ENCODE results near the gene ARMC8. TPM values are rescaled to one million over a fixed set of nuclear protein-coding genes. Genes with fewer than 3 reads are reported as not detected.

Gene ARMC8
- total and polyA plus RNA-seq, 2 of the 8 experiments (the other 6 are each of a cell fraction or from before 2014, with no cell fraction given): 47.3 to 58.5 TPM

DNA sequence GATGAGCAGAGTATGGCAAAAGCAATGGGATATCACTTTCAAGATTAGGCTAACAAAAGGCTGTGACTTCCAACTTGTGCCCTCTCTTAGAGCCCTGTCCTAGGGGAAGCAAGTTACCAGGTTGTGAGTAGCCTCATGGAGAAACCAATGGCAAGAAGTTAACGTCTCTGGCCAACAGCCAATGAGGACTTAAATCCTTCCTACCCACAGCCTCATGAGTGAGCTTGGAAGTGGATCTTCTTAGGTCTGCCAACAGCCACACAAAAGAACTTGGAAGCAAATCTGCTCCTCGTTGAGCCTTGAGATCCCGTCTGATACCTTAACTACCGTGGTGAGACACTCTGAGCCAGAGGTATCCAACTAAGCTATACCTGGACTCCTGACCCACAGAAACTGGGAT lies 136.9 kb downstream of the ARMC8 start:
- H4K91ac ChIP-seq (replicated peaks; ENCODE audit: insufficient read length, low read length): no peak overlapping the region
- peaks cover 0 to 3% (median 0%) of the 10 kb centered on the region in 4 experiments; a peak in 2 of 7 replicates for H3K4me1 ChIP-seq (replicated peaks in 1 of 4; ENCODE audit: control insufficient read depth in 3 of 4, insufficient read depth in 4 of 4, low read length in 3 of 4)
- H4K8ac ChIP-seq (ENCODE audit: extremely low read depth, insufficient read depth, low read length): no peak overlapping the region
- H3K79me1 ChIP-seq (ENCODE audit: low read depth, low read length): no peaks in the 10 kb centered on the region
- H3K27ac ChIP-seq (ENCODE audit: low read depth, low read length): no peak overlapping the region
- H4K5ac ChIP-seq (ENCODE audit: insufficient read length, low read depth, low read length): no peak overlapping the region
- H2AK5ac ChIP-seq (ENCODE audit: low read depth, low read length): no peak overlapping the region
- ChIA-PET CTCF (ENCODE audit: partially characterized antibody) (interaction anchor here (0.7 to 1.4 kb wide), 4 partner anchors 9 to 102 kb away, joined by 3 to 5 read pairs (median 4); no protein-coding TSS in a partner anchor), POLR2A (ENCODE audit: partially characterized antibody) (no interaction called here)
- no peaks in the 10 kb centered on the region for H3K27me3 ChIP-seq (replicated peaks in 1 of 4; ENCODE audit: control insufficient read depth in 3 of 4, extremely low read depth in 1 of 4, insufficient read depth in 3 of 4, low read length in 3 of 4)
- H3K23me2 ChIP-seq (ENCODE audit: low read depth, low read length): no peaks in the 10 kb centered on the region; the same call in 1 of the 2 replicates
- no peaks in the 10 kb centered on the region for H4K20me1 ChIP-seq (replicated peaks in 1 of 2; ENCODE audit: control insufficient read depth in 1 of 2, insufficient read depth in 2 of 2, low read length in 2 of 2)
- H2BK20ac ChIP-seq (ENCODE audit: low read length): peak overlapping the region; percentile 23; the same call in 1 of the 2 replicates
- no peak overlapping the region for H3K4me2 ChIP-seq (ENCODE audit: insufficient read depth in 1 of 2, low read depth in 2 of 2, low read length in 2 of 2)
- no peak overlapping the region for H2BK12ac ChIP-seq (ENCODE audit: low read depth, low read length)
- no peak for DNase-seq (ENCODE audit: low read depth in 1 of 2, low spot score in 2 of 2)
- WGBS, 2 experiments (ENCODE audit: extremely low coverage in 1 of 2, insufficient coverage in 1 of 2, insufficient read length in 1 of 2, insufficient replicate concordance in 2 of 2, low coverage in 1 of 2, low lambda C conversion rate in 2 of 2, missing lambda C conversion rate in 1 of 2): 76% methylated on average over 4 of the region's 4 CpGs; no CpG with 5 or more reads in 1 of the 2 experiments
- H3K56ac ChIP-seq (replicated peaks; ENCODE audit: insufficient read length, low read depth, low read length): no peak overlapping the region
- H3K4ac ChIP-seq (replicated peaks; ENCODE audit: insufficient read length, low read depth, low read length): no peak overlapping the region
- no peak overlapping the region for H3K14ac ChIP-seq (ENCODE audit: insufficient read length)
- no peaks in the 10 kb centered on the region for H3K36me3 ChIP-seq (ENCODE audit: control insufficient read depth in 2 of 4, insufficient read depth in 4 of 4, low read length in 3 of 4)
- H2BK5ac ChIP-seq (ENCODE audit: low read depth, low read length): no peak overlapping the region
- H2AFZ ChIP-seq (ENCODE audit: low read length): no peak overlapping the region
- no peaks in the 10 kb centered on the region for H3K9me3 ChIP-seq (ENCODE audit: insufficient read depth in 2 of 2, low read depth in 1 of 2, low read length in 1 of 2)
- no peak for TF ChIP-seq KDM4A (IDR thresholded peaks at IDR 0.05; ENCODE audit: low read depth, low read length, severe bottlenecking)
- TF ChIP-seq, protein P1, sequence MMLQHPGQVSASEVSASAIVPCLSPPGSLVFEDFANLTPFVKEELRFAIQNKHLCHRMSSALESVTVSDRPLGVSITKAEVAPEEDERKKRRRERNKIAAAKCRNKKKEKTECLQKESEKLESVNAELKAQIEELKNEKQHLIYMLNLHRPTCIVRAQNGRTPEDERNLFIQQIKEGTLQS (IDR thresholded peaks at IDR 0.05; ENCODE audit: insufficient read depth, low read depth, low read length): no peak
- TF ChIP-seq CEBPB (IDR thresholded peaks at IDR 0.05; ENCODE audit: low read depth, low read length): no peak
- TF ChIP-seq, protein P2, sequence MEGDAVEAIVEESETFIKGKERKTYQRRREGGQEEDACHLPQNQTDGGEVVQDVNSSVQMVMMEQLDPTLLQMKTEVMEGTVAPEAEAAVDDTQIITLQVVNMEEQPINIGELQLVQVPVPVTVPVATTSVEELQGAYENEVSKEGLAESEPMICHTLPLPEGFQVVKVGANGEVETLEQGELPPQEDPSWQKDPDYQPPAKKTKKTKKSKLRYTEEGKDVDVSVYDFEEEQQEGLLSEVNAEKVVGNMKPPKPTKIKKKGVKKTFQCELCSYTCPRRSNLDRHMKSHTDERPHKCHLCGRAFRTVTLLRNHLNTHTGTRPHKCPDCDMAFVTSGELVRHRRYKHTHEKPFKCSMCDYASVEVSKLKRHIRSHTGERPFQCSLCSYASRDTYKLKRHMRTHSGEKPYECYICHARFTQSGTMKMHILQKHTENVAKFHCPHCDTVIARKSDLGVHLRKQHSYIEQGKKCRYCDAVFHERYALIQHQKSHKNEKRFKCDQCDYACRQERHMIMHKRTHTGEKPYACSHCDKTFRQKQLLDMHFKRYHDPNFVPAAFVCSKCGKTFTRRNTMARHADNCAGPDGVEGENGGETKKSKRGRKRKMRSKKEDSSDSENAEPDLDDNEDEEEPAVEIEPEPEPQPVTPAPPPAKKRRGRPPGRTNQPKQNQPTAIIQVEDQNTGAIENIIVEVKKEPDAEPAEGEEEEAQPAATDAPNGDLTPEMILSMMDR (IDR thresholded peaks at IDR 0.05; ENCODE audit: control extremely low read depth in 1 of 3, insufficient read depth in 1 of 3, low read depth in 1 of 3, low read length in 3 of 3): no peak
- no peak for TF ChIP-seq TEAD4 (IDR thresholded peaks at IDR 0.05; ENCODE audit: low read depth, low read length)
- TF ChIP-seq CHD1 (IDR thresholded peaks at IDR 0.05; ENCODE audit: low read depth, low read length): no peak
- no peak for TF ChIP-seq CTBP2 (IDR thresholded peaks at IDR 0.05; ENCODE audit: borderline replicate concordance, insufficient read depth, insufficient read length, low read length)
- no peak for TF ChIP-seq TAF1 (IDR thresholded peaks at IDR 0.05; ENCODE audit: low read depth, low read length)
- TF ChIP-seq SAP30 (IDR thresholded peaks at IDR 0.05; ENCODE audit: insufficient read depth, insufficient replicate concordance, low read length): no peak
- no peak for TF ChIP-seq ZNF274 (IDR thresholded peaks at IDR 0.05; ENCODE audit: borderline replicate concordance, extremely low read depth, low read length)
- no peak for TF ChIP-seq GTF2F1 (IDR thresholded peaks at IDR 0.05; ENCODE audit: borderline replicate concordance, low read depth, low read length)
- no peak overlapping the region for H3K4me3 ChIP-seq (ENCODE audit: extremely low read depth in 1 of 4, insufficient read depth in 2 of 4, low read depth in 3 of 4, low read length in 4 of 4)
- no peak for FAIRE-seq
- no peak overlapping the region for H3K23ac ChIP-seq (ENCODE audit: insufficient read length)
- no peak overlapping the region for H3K9ac ChIP-seq (replicated peaks in 1 of 4; ENCODE audit: extremely low read depth in 1 of 4, low read depth in 3 of 4, low read length in 3 of 4)
- no peak overlapping the region for H2BK15ac ChIP-seq (ENCODE audit: low read length)
- no peaks in the 10 kb centered on the region for H3K79me2 ChIP-seq (ENCODE audit: control insufficient read depth in 1 of 2, insufficient read depth in 2 of 2, low read length in 2 of 2)
- no peak overlapping the region for H2BK120ac ChIP-seq (replicated peaks; ENCODE audit: low read depth, low read length)
- H3K18ac ChIP-seq (ENCODE audit: extremely low read depth, low read length): no peak overlapping the region

All from H1 (cell line).